Astrocyte (in vitro differentiated cells and primary cell): ENCODE results near the gene PTH1R.

Source experiments
- EZH2 ChIP-seq: IDR thresholded peaks from 2 replicates; pipeline ENCODE4 v1.6.1; 2012; ENCODE audit warnings: mild to moderate bottlenecking, low read length, inconsistent platforms; ENCODE audit not compliant: insufficient read depth
- TF ChIP-seq, protein P1 (sequence below): IDR thresholded peaks from 2 replicates; pipeline ENCODE4 v1.5.1; 2011; ENCODE audit warnings: low read depth, mild to moderate bottlenecking, inconsistent platforms, low read length, moderate library complexity; ENCODE audit not compliant: insufficient read depth

DNA sequence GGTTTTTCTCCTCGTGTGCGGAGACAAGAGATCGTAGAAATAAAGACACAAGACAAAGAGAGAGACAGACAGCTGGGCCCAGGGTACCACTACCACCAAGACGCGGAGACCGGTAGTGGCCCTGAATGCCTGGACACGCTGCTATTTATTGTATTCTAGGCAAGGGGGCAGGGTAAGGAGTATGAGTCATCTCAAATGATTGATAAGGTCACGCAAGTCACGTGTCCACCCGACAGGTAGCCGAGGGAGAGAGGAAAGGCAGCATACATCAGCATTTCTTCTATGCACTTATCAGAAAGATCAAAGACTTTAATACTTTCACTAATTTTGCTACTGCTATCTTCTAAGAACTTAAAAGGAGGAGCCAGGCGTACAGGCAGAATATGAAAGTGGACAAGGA lies 42.5 kb upstream of the PTH1R start:
- TF ChIP-seq, protein P1, sequence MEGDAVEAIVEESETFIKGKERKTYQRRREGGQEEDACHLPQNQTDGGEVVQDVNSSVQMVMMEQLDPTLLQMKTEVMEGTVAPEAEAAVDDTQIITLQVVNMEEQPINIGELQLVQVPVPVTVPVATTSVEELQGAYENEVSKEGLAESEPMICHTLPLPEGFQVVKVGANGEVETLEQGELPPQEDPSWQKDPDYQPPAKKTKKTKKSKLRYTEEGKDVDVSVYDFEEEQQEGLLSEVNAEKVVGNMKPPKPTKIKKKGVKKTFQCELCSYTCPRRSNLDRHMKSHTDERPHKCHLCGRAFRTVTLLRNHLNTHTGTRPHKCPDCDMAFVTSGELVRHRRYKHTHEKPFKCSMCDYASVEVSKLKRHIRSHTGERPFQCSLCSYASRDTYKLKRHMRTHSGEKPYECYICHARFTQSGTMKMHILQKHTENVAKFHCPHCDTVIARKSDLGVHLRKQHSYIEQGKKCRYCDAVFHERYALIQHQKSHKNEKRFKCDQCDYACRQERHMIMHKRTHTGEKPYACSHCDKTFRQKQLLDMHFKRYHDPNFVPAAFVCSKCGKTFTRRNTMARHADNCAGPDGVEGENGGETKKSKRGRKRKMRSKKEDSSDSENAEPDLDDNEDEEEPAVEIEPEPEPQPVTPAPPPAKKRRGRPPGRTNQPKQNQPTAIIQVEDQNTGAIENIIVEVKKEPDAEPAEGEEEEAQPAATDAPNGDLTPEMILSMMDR: no peak
- TF ChIP-seq EZH2: no peak
